Activated T-helper 9 cell treated with anti-CD3 and anti-CD28 coated beads, Interleukin-2, amount 50 U/mL, for 16 hours (primary cell): Measurements from ENCODE around the gene PIGS.
"Not testable (repeated sequence)": the region's sequence is repeated elsewhere in the genome, so short reads cannot be mapped to it uniquely, and the experiment has no call there.

Experiments
- DNase-seq: peaks from one replicate; pipeline ENCODE4 v3.0.0-alpha.2; 2020; ENCODE audit warnings: low read depth

Gene PIGS

DNA sequence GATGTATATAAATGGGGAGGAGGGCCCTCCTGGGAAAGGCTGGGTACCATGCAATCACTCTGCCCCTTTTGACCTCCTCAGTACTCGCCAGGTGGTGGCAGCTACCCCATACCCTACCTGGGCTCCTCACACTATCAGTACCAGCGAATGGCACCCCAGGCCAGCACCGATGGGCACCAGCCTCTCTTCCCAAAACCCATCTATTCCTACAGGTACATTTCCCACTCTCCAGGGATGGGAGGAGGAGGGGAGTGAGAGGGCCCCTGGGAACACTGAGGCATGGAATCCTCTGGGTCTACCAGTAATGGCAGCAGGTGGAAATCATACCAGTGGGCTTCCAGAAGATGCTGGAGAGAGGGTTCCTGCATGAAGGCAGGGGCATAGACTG lies 42.3 kb downstream of the PIGS start:
- no peak for DNase-seq

DNA sequence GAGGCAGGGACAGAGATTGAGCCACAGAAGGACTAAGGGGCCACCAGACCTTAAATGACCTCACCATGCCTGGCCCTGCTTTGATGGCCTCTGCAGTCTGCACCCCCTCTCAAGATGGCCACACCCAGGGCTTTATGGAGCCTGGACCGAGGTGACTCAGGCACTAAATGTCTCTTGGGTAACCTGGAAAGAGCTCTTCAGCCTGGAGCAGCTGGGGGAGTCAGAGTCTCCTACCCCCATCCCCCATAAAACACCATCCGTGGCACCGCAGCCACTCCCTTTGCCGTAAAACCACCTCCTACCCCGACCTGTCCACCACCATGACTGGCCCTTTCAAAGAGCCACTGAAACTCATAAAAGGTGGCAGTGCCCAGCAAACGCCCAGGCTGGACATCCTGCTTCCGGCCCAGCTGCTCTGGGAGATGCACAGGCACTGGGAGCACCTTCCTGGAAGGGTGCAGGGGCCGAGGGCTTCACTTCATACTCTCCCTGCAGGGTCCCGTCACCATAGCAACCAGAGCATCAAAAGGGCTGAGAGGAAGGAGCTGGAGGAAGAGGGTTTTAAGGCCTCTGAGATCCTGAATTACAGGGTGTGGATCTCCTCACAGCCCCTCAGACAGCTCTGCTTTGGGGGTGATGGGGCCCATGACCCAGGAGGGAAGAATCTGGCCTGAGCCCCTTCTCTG lies 42.9 kb downstream of the PIGS start:
- DNase-seq, result no peak

DNA sequence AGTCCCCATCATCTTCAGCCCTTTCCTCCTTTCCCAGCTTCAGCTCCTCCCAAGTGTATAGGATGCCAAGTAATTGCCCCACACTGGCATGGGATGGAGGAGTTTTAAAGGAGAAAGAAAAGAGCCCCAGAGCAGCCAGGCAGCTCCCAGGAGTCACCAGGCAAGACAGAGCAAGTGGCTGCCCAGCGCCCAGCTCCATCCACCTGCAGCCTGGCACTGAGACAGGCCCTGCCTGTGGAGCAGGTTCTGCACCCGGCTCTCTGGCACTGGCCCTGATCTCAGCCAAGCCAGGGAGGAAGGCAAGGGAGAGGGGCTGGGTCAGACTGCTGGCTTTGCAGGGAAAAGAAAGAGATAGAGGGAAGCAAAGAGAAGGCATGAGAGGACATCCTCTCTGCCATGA lies 43.5 kb downstream of the PIGS start:
- DNase-seq, result no peak

DNA sequence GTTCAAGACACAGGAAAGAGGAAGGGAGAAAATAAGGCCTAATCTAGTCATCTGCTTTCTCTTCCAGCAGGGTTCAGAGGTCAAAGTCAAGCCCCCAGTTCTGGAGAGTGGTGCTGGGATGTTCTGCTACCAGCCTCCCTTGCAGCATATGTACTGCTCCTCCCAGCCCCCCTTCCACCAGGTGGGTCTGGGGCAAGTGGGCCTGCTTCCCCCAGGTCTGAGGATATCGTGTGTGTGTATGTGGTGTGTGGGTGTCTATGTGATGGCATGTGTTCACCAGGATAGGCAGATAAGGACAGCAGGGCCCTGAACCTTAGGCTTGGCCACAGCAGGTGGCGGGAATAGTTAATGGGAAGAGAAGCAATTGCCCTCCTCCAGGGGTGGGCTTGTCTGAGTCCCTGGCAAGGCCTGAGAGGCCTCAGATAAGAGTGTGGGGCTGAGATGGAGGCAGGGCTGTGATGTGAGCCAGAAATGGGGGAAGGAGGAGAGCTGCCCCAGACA lies 44.1 kb downstream of the PIGS start:
- DNase-seq, result no peak

DNA sequence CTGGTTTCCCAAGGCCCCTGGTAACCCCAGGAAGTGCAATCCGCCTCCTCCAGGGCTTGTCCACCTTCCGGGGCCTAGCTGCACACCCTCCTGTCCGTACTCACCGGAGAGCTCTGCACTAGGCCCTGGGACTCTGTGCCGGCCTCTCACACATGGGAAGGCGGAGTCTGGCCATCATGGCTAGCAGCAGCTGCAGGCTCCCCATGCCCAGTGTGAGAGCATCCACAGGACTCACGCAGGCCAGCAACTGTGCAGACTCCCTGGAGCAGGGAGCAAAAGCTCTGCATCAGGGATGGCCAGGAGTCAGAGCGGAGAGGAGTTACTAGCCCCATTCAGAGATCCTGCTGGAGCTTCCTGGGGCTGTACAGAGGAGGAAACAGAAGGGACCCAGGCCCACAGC lies 44.9 kb downstream of the PIGS start:
- no peak for DNase-seq

DNA sequence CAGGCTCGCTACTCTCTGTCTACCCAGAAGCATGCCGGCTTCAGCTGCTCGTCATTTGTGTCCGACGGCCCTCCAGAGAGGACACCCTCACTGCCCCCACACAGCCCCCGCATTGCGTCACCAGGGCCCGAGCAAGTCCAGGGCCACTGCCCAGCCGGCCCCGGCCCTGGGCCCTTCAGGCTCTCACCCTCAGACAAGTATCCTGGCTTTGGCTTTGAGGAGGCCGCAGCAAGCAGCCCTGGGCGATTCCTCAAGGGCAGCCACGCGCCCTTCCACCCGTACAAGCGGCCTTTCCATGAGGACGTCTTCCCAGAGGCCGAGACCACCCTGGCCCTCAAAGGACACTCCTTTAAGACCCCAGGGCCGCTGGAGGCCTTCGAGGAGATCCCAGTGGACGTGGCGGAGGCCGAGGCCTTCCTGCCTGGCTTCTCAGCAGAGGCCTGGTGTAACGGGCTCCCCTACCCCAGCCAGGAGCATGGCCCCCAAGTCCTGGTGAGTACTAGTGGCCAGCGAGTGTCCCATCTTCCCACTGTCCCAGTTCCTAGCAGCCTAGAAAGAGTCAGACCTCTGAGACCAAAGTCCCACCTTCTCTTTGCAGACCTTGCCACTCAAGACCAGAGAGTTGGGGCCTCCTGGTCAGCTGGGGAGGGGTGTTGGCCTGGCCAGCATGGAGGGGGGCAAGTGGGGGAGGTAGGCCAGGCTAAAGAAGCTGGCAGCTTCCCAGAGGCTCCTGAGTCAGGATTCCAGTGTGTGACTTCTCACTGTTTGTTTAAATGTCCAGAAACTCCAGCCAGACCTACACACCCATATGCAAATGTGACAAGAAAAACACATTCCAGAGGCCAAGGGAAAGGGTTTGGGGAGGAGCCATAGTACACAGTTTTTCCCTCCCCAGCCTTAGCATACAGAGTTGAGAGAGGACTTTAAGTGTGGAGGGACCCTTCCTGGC lies 46.6 kb downstream of the PIGS start:
- no peak for DNase-seq

DNA sequence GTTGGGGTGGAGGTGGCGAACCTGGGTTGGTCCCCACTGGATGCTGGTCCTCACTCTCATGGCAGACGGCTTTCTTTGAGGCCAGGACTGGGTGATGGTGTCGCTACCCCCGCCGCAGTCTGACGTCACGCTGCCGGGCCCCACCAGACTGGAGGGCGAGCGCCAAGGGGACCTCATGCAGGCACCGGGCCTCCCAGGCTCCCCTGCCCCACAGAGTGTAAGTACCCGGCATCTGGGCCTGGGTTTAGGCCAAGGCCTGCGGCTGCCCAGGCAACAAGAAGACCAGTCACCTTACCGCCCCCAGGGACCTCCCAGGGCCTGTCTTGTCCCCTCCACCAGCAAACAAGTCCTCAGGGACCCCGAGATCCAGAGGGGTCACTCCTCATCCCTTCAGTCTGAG lies 47.4 kb downstream of the PIGS start:
- no peak for DNase-seq

DNA sequence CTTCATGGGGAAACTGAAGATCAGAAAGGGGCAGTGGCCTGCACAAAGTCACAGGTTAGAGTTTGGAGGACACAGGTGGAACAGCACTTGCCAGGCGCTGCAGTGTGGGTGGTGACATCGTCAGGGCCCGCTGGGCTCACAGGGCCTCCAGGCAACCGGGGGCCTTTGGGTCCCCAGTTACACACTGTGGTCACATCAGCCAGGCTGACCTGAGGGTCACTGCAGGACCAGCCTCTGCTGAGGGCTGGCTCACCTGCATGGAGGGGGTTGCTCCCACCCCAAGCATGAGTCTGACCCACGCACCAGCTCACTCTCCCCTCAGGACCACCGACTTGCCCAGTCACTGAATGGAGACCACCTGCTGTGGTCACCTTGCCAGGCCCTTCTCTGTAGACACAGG lies 48.1 kb downstream of the PIGS start:
- DNase-seq, result no peak

DNA sequence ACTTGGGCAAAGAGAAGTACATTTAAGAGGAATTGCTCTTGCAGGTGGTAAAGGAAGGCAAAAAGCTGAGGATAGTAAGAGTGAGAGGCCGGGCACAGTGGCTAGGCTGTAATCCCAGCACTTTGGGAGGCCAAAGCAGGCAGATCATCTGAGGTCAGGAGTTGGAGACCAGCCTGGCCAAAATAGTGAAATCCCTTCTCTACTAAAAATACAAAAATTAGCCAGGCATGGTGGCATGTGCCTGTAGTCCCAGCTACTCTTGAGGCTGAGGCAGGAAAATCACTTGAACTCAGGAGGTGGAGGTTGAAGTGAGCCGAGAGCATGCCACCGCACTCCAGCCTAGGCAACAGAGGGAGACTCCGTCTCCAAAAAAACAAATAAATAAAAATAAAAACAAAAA lies 49.0 kb downstream of the PIGS start:
- DNase-seq, result not testable (repeated sequence)

DNA sequence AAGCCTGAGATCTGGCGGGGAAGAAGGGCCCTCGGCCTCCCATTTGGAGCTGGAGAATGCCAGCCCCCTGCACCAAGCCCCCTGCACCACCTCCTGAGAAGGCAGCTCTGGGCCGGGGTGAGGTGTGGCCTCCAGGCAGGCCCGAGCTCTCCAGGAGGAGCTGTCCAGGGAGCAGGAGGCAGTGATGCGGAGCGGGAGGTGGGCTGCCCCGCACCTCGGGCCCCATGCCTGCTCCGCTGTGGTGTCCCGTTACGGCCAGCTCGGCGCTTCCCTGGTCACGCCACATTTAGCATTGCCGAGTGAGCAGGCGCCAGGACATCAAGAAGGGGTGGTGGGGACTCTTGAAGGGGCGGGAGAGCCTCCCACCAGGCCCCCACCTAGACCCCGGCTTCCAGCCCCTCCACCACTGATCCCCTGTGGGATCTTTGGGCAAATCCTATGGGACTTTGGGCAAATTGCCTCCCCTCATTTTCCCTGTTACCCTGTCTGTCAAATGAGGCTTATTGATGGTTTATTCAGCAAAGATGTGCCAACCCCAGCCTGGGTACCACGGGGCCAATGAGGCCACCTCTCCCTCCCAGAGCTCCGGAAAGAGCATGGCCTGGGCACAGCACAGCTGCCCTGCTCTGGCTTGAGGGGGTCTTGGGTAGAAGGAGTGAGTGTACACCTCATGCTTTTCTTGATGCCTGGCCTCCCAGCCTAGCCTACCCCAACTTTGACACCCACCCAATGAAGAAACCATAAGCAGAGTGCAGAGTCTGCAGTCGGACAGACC lies 49.8 kb downstream of the PIGS start:
- no peak for DNase-seq

DNA sequence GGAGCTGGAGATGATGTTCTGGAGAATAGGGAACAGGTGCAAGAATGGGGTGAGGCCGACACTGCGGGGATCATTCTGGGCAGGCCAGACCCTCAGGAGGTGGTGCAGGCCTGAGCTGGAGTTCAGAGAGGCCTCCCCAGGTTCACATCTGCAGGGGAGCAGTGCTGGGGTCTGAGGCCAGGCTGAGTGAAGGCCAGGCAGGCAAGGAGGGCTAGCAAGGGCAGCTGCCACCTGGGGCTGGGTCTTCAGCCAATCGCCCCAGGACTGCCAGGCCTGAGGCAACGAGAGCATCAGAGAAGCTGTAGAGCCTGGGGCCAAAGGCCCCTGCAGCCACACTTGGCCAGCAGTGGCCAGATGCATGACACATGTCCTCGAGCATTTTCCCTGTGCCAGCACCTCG lies 50.6 kb downstream of the PIGS start:
- no peak for DNase-seq

DNA sequence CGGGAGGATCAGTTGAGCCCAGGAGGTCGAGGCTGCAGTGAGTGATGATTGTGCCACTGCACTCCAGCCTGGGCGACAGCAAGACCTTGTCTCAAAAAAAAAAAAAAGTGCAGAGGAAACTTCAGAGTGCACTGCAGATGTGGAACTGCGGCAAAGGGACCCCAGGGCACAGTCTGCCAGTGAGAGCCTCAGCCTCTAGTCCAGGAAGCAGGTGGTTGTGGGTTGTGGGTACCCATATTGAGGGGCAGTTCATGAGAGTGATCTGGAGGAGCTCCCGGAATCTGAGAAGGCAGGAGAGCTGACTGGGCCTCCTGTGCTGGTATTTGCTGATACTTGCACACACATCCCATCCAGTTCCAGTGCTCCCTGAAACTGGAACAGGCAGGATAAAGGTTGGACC lies 52.1 kb downstream of the PIGS start:
- DNase-seq, result no peak

DNA sequence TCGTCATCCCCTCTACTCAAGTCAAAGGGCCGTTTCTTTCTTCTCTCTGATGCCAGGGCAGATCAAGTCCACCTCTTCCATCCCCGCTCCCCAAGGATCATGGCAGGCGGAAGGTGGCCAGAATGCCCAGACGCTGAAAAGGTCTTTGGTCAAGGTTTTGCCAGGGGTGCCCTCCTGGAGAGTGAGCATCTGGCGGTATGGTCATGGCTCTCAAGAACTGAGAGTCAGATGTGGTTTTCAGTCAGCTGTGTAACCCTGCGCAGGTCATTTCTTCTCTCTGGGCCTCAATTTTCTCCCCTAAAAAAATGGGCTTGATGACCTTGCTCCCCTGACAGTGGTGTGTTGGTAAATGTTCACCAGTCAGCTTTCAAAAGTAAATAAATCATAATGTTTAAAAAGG lies 52.7 kb downstream of the PIGS start:
- no peak for DNase-seq

DNA sequence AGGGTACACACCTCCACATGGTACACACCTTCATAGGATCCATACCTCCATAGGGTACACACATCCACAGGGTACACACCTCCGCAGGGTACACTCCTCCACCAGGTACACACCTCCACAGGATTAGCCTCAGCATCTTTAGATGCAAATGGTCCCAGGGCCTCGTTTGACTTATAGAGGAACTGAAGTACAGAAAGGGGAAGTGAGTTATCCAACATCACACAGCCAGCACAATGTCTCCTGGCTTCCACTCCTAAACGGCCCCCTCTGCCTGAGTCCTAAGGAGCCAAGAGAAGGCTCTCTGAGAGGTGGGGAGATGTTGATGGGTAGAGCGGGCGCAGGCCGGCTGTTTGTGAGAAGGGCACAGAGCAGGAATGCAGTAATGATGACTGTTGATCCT lies 53.2 kb downstream of the PIGS start:
- DNase-seq, result no peak

DNA sequence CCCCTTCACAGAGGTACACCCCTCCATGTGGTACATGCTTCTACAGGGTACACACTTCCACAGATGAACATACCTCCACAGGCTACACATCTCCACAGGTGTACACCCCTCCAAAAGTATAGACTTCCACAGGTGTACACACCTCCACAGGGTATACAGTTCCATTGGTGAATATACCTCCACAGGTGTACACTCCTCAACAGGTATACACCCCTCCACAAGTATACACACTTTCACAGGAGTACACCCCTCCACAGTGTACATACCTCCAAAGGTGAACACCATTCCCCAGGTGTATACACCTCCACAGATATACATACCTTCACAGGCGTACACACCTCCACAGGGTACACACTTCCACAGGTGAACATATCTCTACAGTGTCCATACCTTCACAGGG lies 55.8 kb downstream of the PIGS start:
- no peak for DNase-seq

DNA sequence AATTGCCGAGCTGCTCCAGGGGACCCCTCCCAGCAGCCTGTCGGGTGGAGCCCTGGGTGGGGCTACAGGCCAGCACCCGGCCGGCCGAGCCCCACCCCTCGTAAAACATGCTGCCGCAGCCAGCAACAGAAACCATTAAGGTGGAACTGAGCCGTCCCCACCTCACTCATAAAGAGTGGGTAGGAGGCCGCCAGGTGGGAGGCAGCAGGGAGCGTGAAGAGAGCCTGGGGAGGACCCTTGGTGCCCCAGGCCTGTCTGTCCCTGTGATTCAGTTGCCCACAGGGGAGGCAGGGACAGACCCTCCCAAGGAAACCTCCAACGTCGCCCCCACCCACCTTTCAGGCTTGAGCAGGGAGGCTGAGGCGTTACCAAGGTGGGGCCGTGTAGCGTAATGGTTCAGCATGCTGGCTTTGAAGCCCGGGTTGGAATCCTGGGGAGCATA lies 56.7 kb downstream of the PIGS start:
- DNase-seq, result no peak

DNA sequence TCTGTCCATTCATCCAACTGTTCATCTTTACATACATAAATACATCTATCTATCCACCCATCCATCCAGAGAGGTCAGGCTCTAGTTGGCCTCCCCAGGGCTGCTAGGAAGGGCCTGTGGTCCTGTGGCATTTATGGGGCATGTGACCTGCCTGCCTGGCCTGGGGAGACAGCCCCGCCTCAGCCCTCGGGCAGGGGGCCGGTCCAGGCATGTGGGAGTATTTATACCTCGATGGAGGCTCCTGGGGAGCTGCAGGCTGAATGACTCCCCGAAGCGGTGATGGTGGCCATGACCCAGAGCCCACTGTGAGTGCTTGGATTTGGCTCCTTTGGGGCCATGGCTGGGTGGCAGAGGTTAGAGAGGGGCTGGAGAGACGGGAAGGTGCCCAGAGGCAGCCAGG lies 57.8 kb downstream of the PIGS start:
- DNase-seq, result no peak

DNA sequence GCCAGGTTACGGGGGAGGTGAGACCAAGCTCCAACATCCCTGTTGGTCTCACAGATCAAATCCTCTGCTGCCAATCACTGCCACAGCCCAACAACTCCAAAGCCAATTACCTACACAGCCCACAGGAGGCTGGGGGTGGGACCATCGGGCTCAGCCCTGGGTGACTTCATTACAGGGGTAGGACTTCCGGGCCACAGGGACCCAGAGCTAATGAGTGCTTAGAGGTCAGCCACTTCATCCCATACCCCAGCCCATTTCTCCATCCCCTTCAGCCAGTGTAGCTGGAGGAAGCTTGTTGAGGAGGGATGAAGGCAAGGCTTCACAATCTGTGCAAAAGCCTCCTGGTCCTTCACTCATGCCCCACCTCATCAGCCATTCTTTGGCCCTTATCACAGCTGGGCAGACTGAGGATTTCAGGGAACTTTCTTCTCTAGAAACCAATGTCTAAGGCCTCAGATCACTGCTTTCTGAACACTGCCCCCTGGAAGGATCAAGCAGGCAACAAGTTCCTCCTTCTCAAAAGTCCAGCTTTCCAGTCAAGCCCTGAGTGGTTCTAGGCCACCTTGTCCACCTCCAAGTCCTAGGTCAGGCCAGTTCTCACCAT lies 59.4 kb downstream of the PIGS start:
- DNase-seq, result no peak

DNA sequence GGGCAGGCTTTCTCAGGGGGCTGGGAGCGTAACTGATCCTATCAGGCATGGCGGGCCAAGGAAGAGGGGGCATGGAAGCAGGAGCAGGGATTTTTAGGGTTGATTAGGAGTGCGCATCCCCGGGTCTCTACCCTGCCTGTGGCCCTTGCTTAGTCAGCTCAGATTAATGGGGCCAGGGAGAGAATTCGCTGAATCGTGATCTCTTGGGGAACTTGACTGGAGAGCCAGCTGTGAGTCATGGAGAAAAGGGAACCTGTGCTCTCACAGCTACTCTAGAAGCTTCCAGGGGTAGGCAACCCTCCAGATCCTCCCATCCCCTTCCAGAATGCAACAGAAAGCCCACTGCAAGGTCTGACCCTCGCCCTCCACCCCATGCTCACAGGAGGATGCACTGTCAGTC lies 61.5 kb downstream of the PIGS start:
- no peak for DNase-seq

DNA sequence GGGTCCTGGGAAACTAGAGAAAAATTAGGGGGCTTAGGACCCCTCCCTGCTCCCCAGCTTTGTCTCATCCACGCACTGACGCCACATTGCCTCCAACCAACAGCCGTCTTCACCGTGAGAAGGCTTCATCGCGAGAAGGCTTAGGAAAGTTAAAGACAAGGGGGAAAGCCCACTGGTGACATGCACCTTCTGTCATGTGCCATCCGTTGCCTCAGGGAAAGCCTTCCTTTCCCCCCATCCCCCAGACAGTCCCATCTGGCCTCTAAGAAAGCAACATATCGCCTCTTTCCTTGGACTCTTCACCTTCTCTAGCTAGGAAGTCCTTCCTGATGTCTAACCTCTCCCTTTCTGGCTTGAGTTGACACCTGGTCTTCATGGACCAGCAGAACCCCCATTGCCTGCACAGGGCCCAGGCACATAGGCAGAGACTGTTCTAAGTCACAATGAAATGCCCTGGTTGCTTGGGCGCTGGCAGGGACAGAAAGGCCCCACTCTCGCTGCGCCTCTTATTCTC lies 63.1 kb downstream of the PIGS start:
- DNase-seq, result no peak

DNA sequence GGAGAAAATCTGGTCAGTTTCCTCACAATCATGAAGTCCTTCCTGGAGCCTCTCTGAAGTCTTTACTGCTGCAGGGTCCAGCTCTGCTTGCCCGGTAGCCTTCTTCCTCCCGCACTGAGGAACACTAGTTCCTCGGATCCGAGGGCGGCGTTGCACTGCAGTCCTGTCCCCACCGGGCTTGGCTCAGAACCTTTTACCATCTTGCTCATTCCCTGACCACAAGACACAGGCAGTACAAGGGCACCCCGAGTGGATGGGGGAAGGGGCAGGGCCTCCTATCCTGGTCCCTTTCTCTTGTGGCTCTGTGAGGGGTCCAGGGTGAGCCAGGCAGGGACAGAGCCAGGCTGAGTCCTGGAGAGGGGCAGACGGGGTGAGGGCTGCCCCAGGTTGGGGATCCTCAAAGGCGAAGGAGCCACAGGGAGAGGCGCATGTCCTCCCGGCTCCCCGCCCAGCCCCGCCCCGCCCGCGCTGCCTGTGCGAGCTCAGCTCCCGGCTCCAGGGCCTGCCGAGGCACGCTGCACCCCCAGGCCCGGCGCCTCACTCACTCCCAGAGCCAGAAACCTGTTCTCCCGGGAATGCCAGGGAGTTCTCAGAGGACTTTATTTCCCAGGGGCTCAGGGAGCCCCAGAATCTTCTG lies 63.6 kb downstream of the PIGS start:
- DNase-seq, result no peak
